Mesendoderm (in vitro differentiated cells): ENCODE measurements around the gene SAMD15.

Experiments
- DNase-seq: peaks from one replicate; pipeline ENCODE4 v3.0.0; 2013
- H2AK5ac ChIP-seq: 2 replicates; pipeline ENCODE4 v1.6.1; 2013; ENCODE audit warnings: low read length, inconsistent platforms
- H2BK120ac ChIP-seq: 2 replicates; pipeline ENCODE4 v1.6.1; 2013; ENCODE audit warnings: low read depth, mild to moderate bottlenecking, low read length, moderate library complexity, mixed read lengths
- H2BK15ac ChIP-seq: replicated peaks from 2 replicates; pipeline ENCODE4 v1.6.1; 2013; ENCODE audit warnings: low read depth, mild to moderate bottlenecking, moderate library complexity
- H2BK5ac ChIP-seq: 2 replicates; pipeline ENCODE4 v1.6.1; 2013; ENCODE audit warnings: low read length, inconsistent platforms
- H3K18ac ChIP-seq: 2 replicates; pipeline ENCODE4 v1.6.1; 2013; ENCODE audit warnings: mild to moderate bottlenecking, low read length, mixed read lengths
- H3K23ac ChIP-seq: one replicate; pipeline ENCODE4 v1.6.1; 2013; ENCODE audit warnings: low read length
- H3K27ac ChIP-seq: 2 replicates; pipeline ENCODE4 v1.5.1; 2013; ENCODE audit warnings: low read depth, mild to moderate bottlenecking, inconsistent platforms, low read length, moderate library complexity
- H3K27me3 ChIP-seq: 2 replicates; pipeline ENCODE4 v1.6.1; 2013; ENCODE audit warnings: low read length, control low read depth, mild to moderate bottlenecking, inconsistent platforms; ENCODE audit not compliant: insufficient read depth, poor library complexity
- H3K36me3 ChIP-seq: 2 replicates; pipeline ENCODE4 v1.6.1; 2013; ENCODE audit warnings: low read length, inconsistent platforms; ENCODE audit not compliant: control insufficient read depth, insufficient read depth
- H3K4ac ChIP-seq: one replicate; pipeline ENCODE4 v1.6.1; 2013; ENCODE audit warnings: low read depth, mild to moderate bottlenecking, low read length, moderate library complexity
- H3K4me1 ChIP-seq: 2 replicates; pipeline ENCODE4 v1.6.1; 2013; ENCODE audit warnings: low read depth, low read length, inconsistent platforms; ENCODE audit not compliant: control insufficient read depth
- H3K4me2 ChIP-seq: 2 replicates; pipeline ENCODE4 v1.6.1; 2013; ENCODE audit warnings: low read length
- H3K4me3 ChIP-seq: 2 replicates; pipeline ENCODE4 v1.5.1; 2013; ENCODE audit warnings: mild to moderate bottlenecking, low read length
- H3K56ac ChIP-seq: one replicate; pipeline ENCODE4 v1.6.1; 2013; ENCODE audit warnings: low read length
- H3K79me1 ChIP-seq: 2 replicates; pipeline ENCODE4 v1.6.1; 2013; ENCODE audit warnings: low read length, inconsistent platforms
- H3K79me2 ChIP-seq: 2 replicates; pipeline ENCODE4 v1.6.1; 2013; ENCODE audit warnings: mild to moderate bottlenecking, low read length; ENCODE audit not compliant: control insufficient read depth, insufficient read depth
- H3K9ac ChIP-seq: 2 replicates; pipeline ENCODE4 v1.6.1; 2013; ENCODE audit warnings: low read length, inconsistent platforms
- H4K5ac ChIP-seq: one replicate; pipeline ENCODE4 v1.6.1; 2013; ENCODE audit warnings: low read length
- H4K8ac ChIP-seq: one replicate; pipeline ENCODE4 v1.6.1; 2013; ENCODE audit warnings: low read depth, mild to moderate bottlenecking, control low read depth, low read length, moderate library complexity
- WGBS: extraction: QIAGEN DNeasy Blood & Tissue Kit; methylation state at CpG from one replicate; pipeline ENCODE4 v1.1.7; 2013; ENCODE audit warnings: low lambda C conversion rate, missing lambda C conversion rate; ENCODE audit not compliant: insufficient coverage; ENCODE audit errors: extremely low coverage; 5-methylcytosine and 5-hydroxymethylcytosine counted together

The SAMD15 gene

GRCh38 chr14:77439861-77440260 lies 62.7 kb downstream of the SAMD15 start:
- Histone ChIP-seq H3K56ac (no peak overlapping the region), H3K36me3 (peaks cover under 1% of the 10 kb centered on the region), H3K27me3 (no peaks in the 10 kb centered on the region), H3K4ac (no peak overlapping the region), H3K9ac (no peak overlapping the region), H3K4me3 (no peak overlapping the region), H3K27ac (no peak overlapping the region), H2BK15ac (no peak overlapping the region), H3K18ac (no peak overlapping the region), H2AK5ac (no peak overlapping the region), H4K5ac (no peak overlapping the region), H3K79me1 (no peaks in the 10 kb centered on the region), H2BK5ac (no peak overlapping the region), H3K79me2 (no peaks in the 10 kb centered on the region), H4K8ac (no peak overlapping the region), H3K23ac (no peak overlapping the region), H2BK120ac (no peak overlapping the region), H3K4me2 (no peak overlapping the region), H3K4me1 (no peaks in the 10 kb centered on the region)
- WGBS: no CpG with 5 or more reads among the region's 4 CpGs
- no peak for DNase-seq
